A549 (cell line): ENCODE measurements around the gene CHSY3. TPM values are rescaled to one million over a fixed set of nuclear protein-coding genes. Genes with fewer than 3 reads are reported as not detected.

Experiments
- ATAC-seq, 2 experiments: fragments of 200-7000 bp in 1 of 2; fragments of >200 bp in 1 of 2; cut with Nextera tagmentation in 1 of 2; cut with Tn5 transposase in 1 of 2; 3 replicates each; pipeline versions ENCODE4 v1.8.0 to v1.9.1; 2018 to 2020; ENCODE audit warnings: mild to moderate bottlenecking in 1 of 2, moderate library complexity in 1 of 2
- CTCF ChIA-PET: fragments of 300-600 bp; sonication (Branson Sonifier 250); formaldehyde crosslinking; extraction: SDS; loops from one replicate; lab custom pipeline; 2021; ENCODE audit warnings: antibody characterized with exemption, inconsistent platforms; lab: Yijun Ruan, JAX
- POLR2A ChIA-PET: fragments of 350-600 bp; formaldehyde crosslinking; extraction: SDS; loops from one replicate; lab custom pipeline; 2021; ENCODE audit warnings: antibody characterized with exemption, inconsistent platforms; lab: Yijun Ruan, JAX
- DNase-seq, 2 experiments: peaks; one replicate each; pipeline versions ENCODE4 v3.0.0 to v3.0.0-alpha.2; 2011 to 2016; ENCODE audit warnings: low read depth in 1 of 2, low spot score in 1 of 2
- FAIRE-seq: peaks from 2 replicates; lab custom pipeline; 2011; peaks lifted over from hg19 to GRCh38; lab: Jason Lieb, UNC
- H3K27ac ChIP-seq, 2 experiments: fragments of >200 bp; sonication (Bioruptor Twin); formaldehyde crosslinking; 3 replicates each; pipeline ENCODE4 v1.5.1; 2016 to 2017
- H3K4me1 ChIP-seq: fragments of >200 bp; sonication (Bioruptor Twin); formaldehyde crosslinking; 3 replicates; pipeline ENCODE4 v1.6.1; 2016
- H3K4me2 ChIP-seq: fragments of >200 bp; sonication (Bioruptor Twin); formaldehyde crosslinking; 3 replicates; pipeline ENCODE4 v1.6.1; 2016
- H3K4me3 ChIP-seq: fragments of >200 bp; sonication (Bioruptor Twin); formaldehyde crosslinking; 3 replicates; pipeline ENCODE4 v1.5.1; 2016
- H3K9me3 ChIP-seq: fragments of >200 bp; sonication (Bioruptor Twin); formaldehyde crosslinking; 3 replicates; pipeline ENCODE4 v1.6.1; 2016
- CBX2 ChIP-seq: fragments of 200-600 bp; sonication (generic); IDR thresholded peaks from 2 replicates; pipeline ENCODE4 v1.6.1; 2016; ENCODE audit warnings: low read depth, mild to moderate bottlenecking, borderline replicate concordance
- CBX8 ChIP-seq: fragments of 200-600 bp; sonication (generic); IDR thresholded peaks from 2 replicates; pipeline ENCODE4 v1.6.1; 2016
- CEBPB ChIP-seq, 2 experiments: fragments of >200 bp in 1 of 2; sonication (Bioruptor Twin) in 1 of 2; formaldehyde crosslinking in 1 of 2; IDR thresholded peaks; 2 replicates each; pipeline ENCODE4 v1.6.1; 2012 to 2016
- CHD4 ChIP-seq: fragments of 200-600 bp; sonication (generic); IDR thresholded peaks from 2 replicates; pipeline ENCODE4 v1.6.1; 2016; ENCODE audit warnings: antibody characterized with exemption, mild to moderate bottlenecking, borderline replicate concordance
- EHMT2 ChIP-seq: fragments of 200-600 bp; sonication (generic); IDR thresholded peaks from 2 replicates; pipeline ENCODE4 v1.6.1; 2016; ENCODE audit warnings: antibody characterized with exemption, low read depth, mild to moderate bottlenecking, moderate library complexity
- FOSL2 ChIP-seq, 2 experiments: fragments of 450-650 bp in 1 of 2; fragments of >200 bp in 1 of 2; sonication (Bioruptor Twin) in 1 of 2; formaldehyde crosslinking; IDR thresholded peaks; 2 replicates each; pipeline versions ENCODE4 v1.5.0 to v1.6.1; 2016 to 2020; ENCODE audit warnings: mild to moderate bottlenecking in 1 of 2, moderate library complexity in 1 of 2
- FOXS1 ChIP-seq: fragments of 250-450 bp; sonication (Bioruptor Pico); IDR thresholded peaks from 2 replicates; pipeline ENCODE4 v1.5.0; 2020; ENCODE audit warnings: mild to moderate bottlenecking, moderate library complexity
- GATA3 ChIP-seq: IDR thresholded peaks from 2 replicates; pipeline ENCODE4 v1.6.1; 2012; ENCODE audit warnings: borderline replicate concordance
- HOXB5 ChIP-seq: fragments of 250-450 bp; sonication (Bioruptor Pico); IDR thresholded peaks from 2 replicates; pipeline ENCODE4 v1.5.0; 2020; ENCODE audit warnings: mild to moderate bottlenecking, moderate library complexity
- JUNB ChIP-seq: fragments of >200 bp; sonication (Bioruptor Twin); formaldehyde crosslinking; IDR thresholded peaks from 2 replicates; pipeline ENCODE4 v1.6.1; 2016
- KDM5A ChIP-seq: fragments of 200-600 bp; sonication (generic); IDR thresholded peaks from 2 replicates; pipeline ENCODE4 v1.6.1; 2016; ENCODE audit warnings: antibody characterized with exemption, mild to moderate bottlenecking
- MAX ChIP-seq: IDR thresholded peaks from 2 replicates; pipeline ENCODE4 v1.6.1; 2012
- MAZ ChIP-seq: fragments of 150-350 bp; IDR thresholded peaks from 2 replicates; pipeline ENCODE4 v1.6.1; 2014; ENCODE audit warnings: antibody characterized with exemption, low read depth, low read length, borderline replicate concordance
- MYC ChIP-seq: IDR thresholded peaks from 2 replicates; pipeline ENCODE4 v1.6.1; 2012; ENCODE audit warnings: mild to moderate bottlenecking, inconsistent platforms, low read length, improper control_type of control experiment, borderline replicate concordance
- NFE2L2 ChIP-seq: fragments of 150-350 bp; conservative IDR thresholded peaks from 2 replicates; pipeline ENCODE4 v1.6.1; 2014; ENCODE audit warnings: low read length
- POLR2A ChIP-seq: IDR thresholded peaks from 2 replicates; pipeline ENCODE4 v1.6.1; 2012; ENCODE audit warnings: mild to moderate bottlenecking, low read length
- RCOR1 ChIP-seq: fragments of 150-350 bp; IDR thresholded peaks from 2 replicates; pipeline ENCODE4 v1.6.1; 2014; ENCODE audit warnings: antibody characterized with exemption, low read length, low read depth
- RFX5 ChIP-seq: fragments of 450-650 bp; IDR thresholded peaks from 2 replicates; pipeline ENCODE4 v1.7.1; 2014; ENCODE audit warnings: antibody characterized with exemption, mild to moderate bottlenecking, moderate library complexity
- TFCP2L1 ChIP-seq: fragments of 250-450 bp; sonication (Bioruptor Pico); IDR thresholded peaks from 2 replicates; pipeline ENCODE4 v1.5.0; 2021; ENCODE audit warnings: mild to moderate bottlenecking
- TP53 ChIP-seq: fragments of 250-450 bp; sonication (Bioruptor Pico); IDR thresholded peaks from 2 replicates; pipeline ENCODE4 v1.5.0; 2021; ENCODE audit warnings: mild to moderate bottlenecking, moderate library complexity
- USF2 ChIP-seq: fragments of 450-650 bp; IDR thresholded peaks from 2 replicates; pipeline ENCODE4 v1.6.1; 2014; ENCODE audit warnings: antibody characterized with exemption
- ZFP36 ChIP-seq: fragments of 450-650 bp; IDR thresholded peaks from 2 replicates; pipeline ENCODE4 v1.6.1; 2014; ENCODE audit warnings: borderline replicate concordance; ENCODE audit not compliant: partially characterized antibody
- WGBS: methylation state at CpG from one replicate; pipeline ENCODE4 v1.1.6; 2017; ENCODE audit errors: missing lambda C conversion rate; 5-methylcytosine and 5-hydroxymethylcytosine counted together
- polyA plus RNA-seq, 4 experiments: library from polyadenylated mRNA; depleted of rRNA in 3 of 4; stranded (reverse); fragments of >200 nt; fragmentation: RNase III in 1 of 4; extraction: RNeasy Plus Mini Kit Qiagen cat#74134 plus additional on column Dnase treatment in 1 of 4; gene quantifications; 2 replicates in 3 of 4; 3 replicates in 1 of 4; pipeline ENCODE4 v1.2.3, GENCODE V29; 2011 to 2017
- TF ChIP-seq, protein P1 (sequence below): fragments of 250-450 bp; sonication (Bioruptor Pico); IDR thresholded peaks from 2 replicates; pipeline ENCODE4 v1.5.0; 2021; ENCODE audit warnings: mild to moderate bottlenecking, moderate library complexity, borderline replicate concordance
- TF ChIP-seq, protein P2 (sequence below): fragments of 150-350 bp; IDR thresholded peaks from 2 replicates; pipeline ENCODE4 v1.6.1; 2014; ENCODE audit warnings: low read depth, mild to moderate bottlenecking, low read length
- TF ChIP-seq, protein P3 (sequence below): IDR thresholded peaks from 2 replicates; pipeline ENCODE4 v1.6.1; 2012

CHSY3 gene
- polyA plus RNA-seq, 2 of the 4 experiments (the other 2 are of a cell fraction) = 0.06 to 0.12 TPM

- TF ChIP-seq RCOR1 (no peak), MAX (no peak), KDM5A (no peak)
- TF ChIP-seq, all 56 proteins: peak for 0
- ATAC-seq = no peak
- no peak for FAIRE-seq
- ChIA-PET CTCF (no interaction called here), POLR2A (no interaction called here)
- Histone ChIP-seq H3K4me2 (no peak overlapping the region), H3K27ac (no peak overlapping the region), H3K4me1 (no peaks in the 10 kb centered on the region), H3K4me3 (no peak overlapping the region), H3K9me3 (no peaks in the 10 kb centered on the region)
- 50% methylated on average over 8 of the region's 8 CpGs for WGBS
- no peak for DNase-seq
These were observed 186.5 kb downstream of the CHSY3 start for GRCh38 chr5:130090569-130091270.

- TF ChIP-seq CEBPB (IDR thresholded peaks at IDR 0.05) (no peak), FOSL2 (IDR thresholded peaks at IDR 0.05) (no peak), FOSL2 (CRISPR knock-in tag; IDR thresholded peaks at IDR 0.05) (no peak), ZFP36 (no peak), EHMT2 (no peak), GATA3 (no peak), USF2 (no peak), TP53 (CRISPR knock-in tag) (no peak), NFE2L2 (no peak), CBX2 (no peak), MAX (no peak), RCOR1 (no peak), MYC (no peak)
- TF ChIP-seq, protein P1, sequence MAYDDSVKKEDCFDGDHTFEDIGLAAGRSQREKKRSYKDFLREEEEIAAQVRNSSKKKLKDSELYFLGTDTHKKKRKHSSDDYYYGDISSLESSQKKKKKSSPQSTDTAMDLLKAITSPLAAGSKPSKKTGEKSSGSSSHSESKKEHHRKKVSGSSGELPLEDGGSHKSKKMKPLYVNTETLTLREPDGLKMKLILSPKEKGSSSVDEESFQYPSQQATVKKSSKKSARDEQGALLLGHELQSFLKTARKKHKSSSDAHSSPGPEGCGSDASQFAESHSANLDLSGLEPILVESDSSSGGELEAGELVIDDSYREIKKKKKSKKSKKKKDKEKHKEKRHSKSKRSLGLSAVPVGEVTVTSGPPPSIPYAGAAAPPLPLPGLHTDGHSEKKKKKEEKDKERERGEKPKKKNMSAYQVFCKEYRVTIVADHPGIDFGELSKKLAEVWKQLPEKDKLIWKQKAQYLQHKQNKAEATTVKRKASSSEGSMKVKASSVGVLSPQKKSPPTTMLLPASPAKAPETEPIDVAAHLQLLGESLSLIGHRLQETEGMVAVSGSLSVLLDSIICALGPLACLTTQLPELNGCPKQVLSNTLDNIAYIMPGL = no peak
- CTCF ChIA-PET = no interaction called here
- ATAC-seq (no peak), FAIRE-seq (no peak), DNase-seq (no peak)
- H3K4me3 ChIP-seq = no peak overlapping the region
- POLR2A ChIA-PET = no interaction called here
- no peaks in the 10 kb centered on the region for H3K4me1 ChIP-seq
- no peak overlapping the region for H3K4me2 ChIP-seq
- no peaks in the 10 kb centered on the region for H3K9me3 ChIP-seq
- no peak overlapping the region for H3K27ac ChIP-seq
These were observed 188.7 kb downstream of the CHSY3 start for GRCh38 chr5:130092991-130093390.

DNA sequence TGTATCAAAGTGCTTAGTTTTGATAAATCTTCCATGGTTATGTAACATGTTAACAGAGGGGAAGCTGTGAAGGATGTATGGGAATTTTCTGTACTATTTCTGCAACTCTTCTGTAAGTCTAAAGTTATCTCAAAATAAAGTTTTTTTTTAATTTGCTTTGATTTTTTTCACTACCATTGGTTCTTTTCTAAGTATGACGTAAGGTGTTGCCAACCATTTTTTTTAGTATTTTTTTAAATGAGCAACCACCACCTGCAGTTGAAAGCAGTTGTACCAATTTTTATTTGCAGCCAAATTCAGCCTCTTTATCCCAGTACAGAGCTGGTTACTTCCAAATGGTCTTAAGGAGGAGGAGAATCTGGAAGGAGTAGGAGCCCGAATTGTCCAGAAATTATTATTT, 192.2 kb downstream of the CHSY3 start:
- Histone ChIP-seq H3K4me3 (no peak overlapping the region), H3K4me1 (no peaks in the 10 kb centered on the region), H3K9me3 (no peaks in the 10 kb centered on the region), H3K4me2 (no peak overlapping the region), H3K27ac (no peak overlapping the region)
- ATAC-seq (no peak), FAIRE-seq (no peak), DNase-seq (no peak)
- WGBS = 38% methylated on average over 2 of the region's 2 CpGs
- ChIA-PET POLR2A (no interaction called here), CTCF (no interaction called here)
- TF ChIP-seq RFX5 (peak; percentile 73; the same call in 1 of the 2 replicates), JUNB (no peak)

DNA sequence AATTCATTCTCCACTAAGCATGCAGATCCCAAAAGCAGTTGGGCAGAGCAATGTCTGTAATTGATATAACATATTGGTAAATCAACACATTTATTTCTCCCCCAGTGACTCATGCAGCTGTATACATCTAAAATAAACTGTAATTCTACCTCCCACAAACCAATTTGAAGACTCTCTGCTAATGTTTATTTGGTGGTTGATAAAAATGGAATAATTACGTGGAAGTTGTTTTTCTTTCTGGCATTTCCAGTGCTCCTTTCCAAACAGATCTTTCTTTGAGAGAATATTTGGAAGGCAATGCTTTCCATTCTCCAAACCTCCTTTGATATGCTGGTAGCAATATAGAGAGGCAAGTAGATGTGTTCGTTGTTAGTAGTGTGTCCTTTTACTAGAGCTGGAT, 194.7 kb downstream of the CHSY3 start:
- DNase-seq = no peak
- Histone ChIP-seq H3K4me3 (no peak overlapping the region), H3K4me2 (no peak overlapping the region), H3K9me3 (no peaks in the 10 kb centered on the region), H3K4me1 (no peaks in the 10 kb centered on the region), H3K27ac (no peak overlapping the region)
- no peak for FAIRE-seq
- ATAC-seq = no peak
- ChIA-PET POLR2A (no interaction called here), CTCF (no interaction called here)
- 12% methylated on average over 2 of the region's 2 CpGs for WGBS
- no peak for TF ChIP-seq RCOR1
- TF ChIP-seq TFCP2L1 (CRISPR knock-in tag) = no peak
- no peak for TF ChIP-seq TP53 (CRISPR knock-in tag)
- TF ChIP-seq, protein P2, sequence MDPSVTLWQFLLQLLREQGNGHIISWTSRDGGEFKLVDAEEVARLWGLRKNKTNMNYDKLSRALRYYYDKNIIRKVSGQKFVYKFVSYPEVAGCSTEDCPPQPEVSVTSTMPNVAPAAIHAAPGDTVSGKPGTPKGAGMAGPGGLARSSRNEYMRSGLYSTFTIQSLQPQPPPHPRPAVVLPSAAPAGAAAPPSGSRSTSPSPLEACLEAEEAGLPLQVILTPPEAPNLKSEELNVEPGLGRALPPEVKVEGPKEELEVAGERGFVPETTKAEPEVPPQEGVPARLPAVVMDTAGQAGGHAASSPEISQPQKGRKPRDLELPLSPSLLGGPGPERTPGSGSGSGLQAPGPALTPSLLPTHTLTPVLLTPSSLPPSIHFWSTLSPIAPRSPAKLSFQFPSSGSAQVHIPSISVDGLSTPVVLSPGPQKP = no peak
- TF ChIP-seq POLR2A = no peak
- TF ChIP-seq MAZ = no peak
- no peak for TF ChIP-seq FOXS1 (CRISPR knock-in tag)
- no peak for TF ChIP-seq RFX5
- no peak for TF ChIP-seq CBX8
- TF ChIP-seq HOXB5 (CRISPR knock-in tag) = no peak
- TF ChIP-seq, protein P3, sequence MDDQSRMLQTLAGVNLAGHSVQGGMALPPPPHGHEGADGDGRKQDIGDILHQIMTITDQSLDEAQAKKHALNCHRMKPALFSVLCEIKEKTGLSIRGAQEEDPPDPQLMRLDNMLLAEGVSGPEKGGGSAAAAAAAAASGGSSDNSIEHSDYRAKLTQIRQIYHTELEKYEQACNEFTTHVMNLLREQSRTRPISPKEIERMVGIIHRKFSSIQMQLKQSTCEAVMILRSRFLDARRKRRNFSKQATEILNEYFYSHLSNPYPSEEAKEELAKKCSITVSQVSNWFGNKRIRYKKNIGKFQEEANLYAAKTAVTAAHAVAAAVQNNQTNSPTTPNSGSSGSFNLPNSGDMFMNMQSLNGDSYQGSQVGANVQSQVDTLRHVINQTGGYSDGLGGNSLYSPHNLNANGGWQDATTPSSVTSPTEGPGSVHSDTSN = no peak
- TF ChIP-seq CHD4 = no peak
